Epithelial cell of esophagus (primary cell): Measurements from ENCODE around the gene BABAM2.
"Not testable (repeated sequence)": the region's sequence is repeated elsewhere in the genome, so short reads cannot be mapped to it uniquely, and the experiment has no call there.

ENCODE experiments used
- DNase-seq: peaks from one replicate; pipeline ENCODE4 v3.0.0; 2010; ENCODE audit warnings: low read depth
- H3K4me3 ChIP-seq: 2 replicates; pipeline ENCODE4 v1.5.1; 2011; ENCODE audit warnings: mild to moderate bottlenecking, low read length, control low read depth
- CTCF ChIP-seq: IDR thresholded peaks from 2 replicates; pipeline ENCODE4 v1.5.1; 2011; ENCODE audit warnings: low read depth, mild to moderate bottlenecking, low read length, control low read depth, inconsistent platforms; ENCODE audit not compliant: insufficient read depth; ENCODE audit errors: missing control alignments

BABAM2 gene

GRCh38 chr2:28325567-28326468 is 435.3 kb downstream of the BABAM2 start:
- TF ChIP-seq CTCF: no peak
- DNase-seq: peak; percentile 57
- H3K4me3 ChIP-seq: no peak overlapping the region

- no peak overlapping the region for H3K4me3 ChIP-seq
- no peak for TF ChIP-seq CTCF
- DNase-seq: no peak
Measured at GRCh38 chr2:28326469-28326805, 435.9 kb downstream of the BABAM2 start.

- no peak for TF ChIP-seq CTCF
- H3K4me3 ChIP-seq: no peak overlapping the region
- no peak for DNase-seq
Measured at GRCh38 chr2:28326881-28327505, 436.5 kb downstream of the BABAM2 start.

GRCh38 chr2:28327581-28327955 is 437.0 kb downstream of the BABAM2 start:
- TF ChIP-seq CTCF: no peak
- no peak overlapping the region for H3K4me3 ChIP-seq
- DNase-seq: no peak

DNA sequence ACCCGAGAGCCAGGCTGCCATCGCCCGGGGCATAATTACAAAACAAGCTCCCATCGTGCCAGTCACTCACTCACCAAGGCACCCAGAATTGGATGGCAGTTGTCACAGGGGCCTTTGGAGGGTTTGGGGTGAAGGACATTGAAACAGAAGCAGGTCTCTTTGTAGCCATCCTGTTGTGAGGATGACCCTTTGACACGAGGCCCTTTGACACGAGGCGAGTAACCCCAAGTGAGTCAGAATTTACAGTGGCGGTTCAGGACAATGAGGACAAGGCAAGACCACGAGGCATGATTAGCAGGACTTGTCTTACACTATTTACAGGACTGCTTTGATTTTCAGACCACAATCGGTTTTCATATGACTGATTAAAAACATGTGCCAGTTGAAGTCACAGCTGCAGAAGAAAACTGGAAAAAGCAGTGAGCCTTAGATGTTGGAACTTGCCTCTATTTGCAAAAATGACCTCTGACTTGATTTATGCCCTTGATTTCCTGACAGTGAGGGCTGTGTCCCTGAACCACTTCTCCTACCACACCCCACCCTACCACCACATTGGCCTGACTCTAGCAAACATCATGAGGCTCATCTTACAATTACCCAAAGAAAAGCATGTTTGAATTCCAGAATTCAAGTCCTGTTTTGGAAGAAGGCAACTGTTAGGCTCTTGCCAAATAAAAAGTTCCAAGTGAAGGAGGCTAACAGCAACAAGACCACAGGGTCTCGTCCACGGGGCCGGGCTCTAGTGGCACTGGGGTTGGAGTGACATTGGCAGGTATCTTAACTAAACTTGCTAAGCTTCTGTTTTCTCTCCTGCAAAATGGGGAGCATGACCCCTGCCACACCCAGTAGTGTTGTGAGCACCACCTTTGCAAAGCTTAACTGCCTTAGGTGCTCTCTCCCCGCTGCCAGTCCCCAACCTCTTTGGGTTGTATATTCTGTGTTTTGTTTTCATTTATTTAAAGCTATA is 437.7 kb downstream of the BABAM2 start:
- peak; percentile 43 for DNase-seq
- no peak for TF ChIP-seq CTCF
- H3K4me3 ChIP-seq: no peak overlapping the region

DNA sequence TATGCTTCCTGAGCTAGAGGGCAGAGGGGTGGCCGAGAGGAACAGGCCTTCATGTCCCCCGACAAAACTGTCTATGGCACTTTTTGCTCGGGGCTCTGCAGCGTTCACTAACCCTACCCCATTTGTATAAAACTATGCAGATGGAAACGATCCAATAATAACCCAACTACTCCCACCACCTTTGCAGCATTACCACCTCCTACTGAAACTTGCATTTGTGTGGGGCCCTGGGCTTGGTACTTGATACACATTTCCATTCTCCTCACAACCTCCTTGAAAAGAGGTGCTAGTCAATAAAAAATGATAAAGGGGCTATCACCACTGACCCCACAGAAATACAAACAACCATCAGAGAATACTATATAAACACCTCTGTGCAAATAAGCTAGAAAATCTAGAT is 438.7 kb downstream of the BABAM2 start:
- no peak for DNase-seq
- no peak overlapping the region for H3K4me3 ChIP-seq
- no peak for TF ChIP-seq CTCF

GRCh38 chr2:28330722-28331121 is 440.2 kb downstream of the BABAM2 start:
- not testable (repeated sequence) for H3K4me3 ChIP-seq, DNase-seq

GRCh38 chr2:28331797-28332196 is 441.3 kb downstream of the BABAM2 start:
- not testable (repeated sequence) for H3K4me3 ChIP-seq, DNase-seq
